Transverse colon (tissue), 3 donors: ENCODE data around the gene ZNF628.

Source experiments
- CTCF ChIP-seq, 5 experiments: fragments of 200-600 bp in 3 of 5; fragments of 450-650 bp in 2 of 5; sonication (generic) in 3 of 5; IDR thresholded peaks; 1 replicate in 2 of 5; 2 replicates in 3 of 5; pipeline ENCODE4 v1.5.1; 2016 to 2017; ENCODE audit warnings: antibody characterized with exemption in 5 of 5, inconsistent platforms in 3 of 5, mild to moderate bottlenecking in 2 of 5, moderate library complexity in 1 of 5
- EP300 ChIP-seq: sonication (generic); formaldehyde crosslinking; IDR thresholded peaks from one replicate; pipeline ENCODE4 v1.6.1; 2017; ENCODE audit warnings: antibody characterized with exemption, low read depth
- POLR2A ChIP-seq: fragments of 450-650 bp; IDR thresholded peaks from one replicate; pipeline ENCODE4 v1.6.1; 2016; ENCODE audit warnings: antibody characterized with exemption, mild to moderate bottlenecking, moderate library complexity

- TF ChIP-seq EP300 (no peak), CTCF (IDR thresholded peaks at IDR 0.05) (no peak), POLR2A (no peak)
These were observed 12.3 kb upstream of the ZNF628 start for GRCh38 chr19:55464039-55464661.
